HG03095 (cell line): ENCODE measurements around the gene METTL25B.
A peak's percentile ranks its signal among the peaks of the same experiment; 100 is the strongest.

Experiments used
- ATAC-seq: cut with Tn5 transposase; IDR thresholded peaks from one replicate; pipeline ENCODE4 v1.9.1; 2021; ENCODE audit warnings: moderate library complexity; ENCODE audit not compliant: unreplicated experiment

The METTL25B gene

DNA sequence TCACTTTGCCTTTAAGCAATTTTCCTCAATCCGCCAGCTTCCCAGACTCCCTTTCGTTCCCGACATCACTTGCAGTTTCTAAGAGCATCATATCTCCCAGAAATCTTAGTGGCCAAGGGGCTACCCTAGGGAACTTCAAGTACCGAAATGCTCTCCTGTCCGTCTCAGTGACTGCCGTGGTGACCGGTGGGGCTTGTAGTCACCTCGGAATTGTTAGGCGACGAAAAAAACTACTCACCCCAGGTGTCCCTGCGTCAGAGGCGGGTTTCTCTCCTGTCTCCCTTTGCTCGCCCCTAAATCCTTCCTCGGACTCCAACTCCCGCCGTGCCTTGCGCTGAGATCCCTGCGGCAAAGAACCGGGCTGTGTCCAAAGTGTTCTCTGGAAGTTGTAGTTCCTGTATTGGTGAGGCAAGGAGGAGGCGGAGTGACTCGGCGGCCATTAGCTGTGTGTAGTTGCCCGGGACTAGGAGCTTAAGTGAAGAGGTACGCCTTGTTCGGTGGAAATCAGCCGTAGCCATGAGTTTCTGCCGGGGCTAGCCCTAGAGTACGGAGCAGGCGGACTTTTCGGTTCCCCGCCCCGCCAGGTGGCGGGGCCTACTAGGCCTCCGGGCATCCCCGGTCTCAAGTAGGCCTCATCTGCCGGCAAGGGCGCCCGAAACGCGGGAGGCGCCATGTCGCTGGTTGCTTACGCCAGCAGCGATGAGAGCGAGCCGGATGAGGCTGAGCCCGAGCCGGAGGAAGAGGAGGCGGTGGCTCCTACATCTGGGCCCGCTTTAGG is 39.0 kb downstream of the METTL25B start, which contains the start of gene PRCC:
TSS of gene PRCC (plus strand) at position 435 of the 778 bp plus-strand sequence. CDS start at position 672, 237 bp downstream.
- ATAC-seq = peak; percentile 89

DNA sequence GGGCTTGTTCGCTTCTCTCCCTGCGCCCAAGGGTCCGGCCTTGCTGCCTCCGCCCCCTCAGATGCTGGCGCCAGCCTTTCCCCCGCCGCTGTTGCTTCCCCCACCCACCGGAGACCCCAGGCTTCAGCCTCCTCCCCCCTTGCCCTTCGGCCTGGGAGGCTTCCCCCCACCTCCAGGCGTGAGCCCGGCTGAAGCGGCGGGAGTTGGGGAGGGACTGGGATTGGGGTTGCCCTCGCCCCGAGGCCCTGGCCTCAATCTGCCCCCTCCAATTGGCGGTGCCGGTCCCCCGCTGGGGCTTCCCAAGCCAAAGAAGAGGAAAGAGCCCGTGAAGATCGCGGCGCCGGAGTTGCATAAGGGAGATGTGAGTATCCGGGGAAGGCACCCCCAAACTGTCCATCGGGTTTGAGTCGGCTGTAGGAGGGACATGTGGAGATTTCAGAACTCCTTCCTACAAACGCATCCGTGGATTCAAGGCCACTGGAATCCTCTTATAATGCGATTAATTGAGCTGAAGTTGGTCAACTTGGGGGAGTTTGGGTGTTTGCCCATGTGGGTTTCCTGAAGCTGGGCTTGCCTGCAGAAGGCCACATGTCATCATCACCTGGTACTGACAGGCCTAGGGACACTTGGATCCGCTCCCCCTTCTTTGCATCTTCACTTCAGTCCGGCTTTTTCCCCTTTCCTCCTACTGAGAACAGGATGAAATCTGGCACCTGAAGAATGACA is 39.8 kb downstream of the METTL25B start:
- no peak for ATAC-seq

- ATAC-seq = no peak
Observed at GRCh38 chr1:156768610-156769295, 40.5 kb downstream of the METTL25B start.

DNA sequence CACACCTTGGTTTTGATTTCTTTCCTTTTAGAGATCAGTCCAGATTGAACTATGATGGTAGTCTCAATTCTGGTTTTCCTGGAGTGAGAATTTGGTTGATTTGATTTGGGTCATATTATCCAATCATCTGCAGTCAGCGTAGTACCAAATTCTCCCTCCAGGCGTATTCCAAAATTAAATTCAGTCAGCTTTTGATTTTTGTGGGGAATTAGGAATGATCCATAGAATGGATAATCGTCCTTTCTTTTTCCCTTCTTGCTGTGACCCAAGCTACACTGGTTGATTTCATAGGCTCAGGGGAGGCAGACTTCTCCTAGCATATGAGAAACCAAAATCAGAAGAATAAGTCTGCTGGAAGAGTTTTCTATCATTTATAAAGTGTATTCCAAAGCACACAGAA is 44.0 kb downstream of the METTL25B start:
- ATAC-seq = no peak

- no peak for ATAC-seq
Observed at GRCh38 chr1:156772728-156773497, 44.6 kb downstream of the METTL25B start.

GRCh38 chr1:156773607-156774006 is 45.3 kb downstream of the METTL25B start:
- no peak for ATAC-seq

- ATAC-seq = no peak
Observed at GRCh38 chr1:156775799-156776198, 47.5 kb downstream of the METTL25B start.

- ATAC-seq = no peak
Observed at GRCh38 chr1:156776942-156777341, 48.7 kb downstream of the METTL25B start.

DNA sequence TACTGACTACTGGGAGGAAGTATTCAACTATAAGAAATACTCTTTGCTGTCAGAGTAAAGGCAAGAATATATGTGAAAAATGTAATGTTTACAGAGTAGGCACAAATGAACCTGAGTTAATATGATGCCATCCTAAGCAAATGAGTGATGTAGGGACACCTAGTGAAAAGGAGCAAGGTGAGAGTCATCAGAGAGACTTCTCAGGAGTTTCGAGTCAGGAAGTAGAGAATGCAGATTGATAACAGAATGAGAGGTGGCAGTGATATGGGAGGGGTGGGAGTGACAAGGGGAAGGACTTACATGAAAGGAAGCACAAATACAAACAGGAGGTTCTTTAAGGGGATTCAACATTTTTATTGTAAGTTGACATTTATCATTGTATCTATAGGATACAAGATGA is 49.3 kb downstream of the METTL25B start:
- no peak for ATAC-seq

DNA sequence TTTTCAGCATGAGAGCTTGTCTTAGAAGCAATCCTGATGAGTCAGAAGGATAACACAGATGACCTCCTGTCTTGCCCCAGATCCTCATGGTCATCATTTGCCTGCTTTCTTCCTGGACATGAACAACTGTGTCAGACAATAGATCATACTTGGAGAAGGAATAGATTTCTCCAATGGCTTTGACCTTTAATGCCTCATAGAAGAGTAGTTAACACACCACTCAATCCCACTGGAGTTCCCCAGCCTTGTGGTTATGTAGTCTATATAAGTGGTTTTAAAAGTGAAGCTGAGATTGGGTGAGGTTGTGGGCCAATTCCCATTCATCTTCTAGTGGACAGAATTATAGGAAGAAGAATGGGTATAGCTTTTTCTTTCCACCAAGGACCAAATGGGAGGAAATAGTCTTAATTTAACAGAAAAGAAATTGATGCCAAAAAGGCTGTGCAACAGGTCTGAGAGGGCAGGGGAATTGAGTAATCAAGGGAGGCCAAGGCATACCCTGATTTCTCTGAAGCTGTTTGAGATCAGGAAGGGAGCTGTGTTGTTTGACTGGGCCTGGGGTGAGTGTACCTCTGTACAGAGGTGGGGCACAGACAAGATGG is 53.4 kb downstream of the METTL25B start:
- ATAC-seq = no peak

- ATAC-seq = no peak
Observed at GRCh38 chr1:156785458-156785857, 57.2 kb downstream of the METTL25B start.
